H1 (cell line): ENCODE measurements around the gene TSPAN3. TPM values are rescaled to one million over a fixed set of nuclear protein-coding genes. Genes with fewer than 3 reads are reported as not detected.

Experiments
- CTCF ChIA-PET: fragments of 300-600 bp; sonication (Branson Sonifier 250); formaldehyde crosslinking; loops from one replicate; lab custom pipeline; 2021; ENCODE audit not compliant: partially characterized antibody; lab: Charles Lee
- POLR2A ChIA-PET: fragments of 300-600 bp; sonication (Branson Sonifier 250); formaldehyde crosslinking; loops from one replicate; lab custom pipeline; 2021; ENCODE audit warnings: inconsistent platforms; ENCODE audit not compliant: partially characterized antibody; lab: Charles Lee
- DNase-seq, 2 experiments: peaks; one replicate each; pipeline versions ENCODE4 v3.0.0 to v3.0.0-alpha.2; 2010 to 2022; ENCODE audit warnings: low spot score in 2 of 2, low read depth in 1 of 2, mixed read lengths in 1 of 2
- FAIRE-seq: peaks from 2 replicates; lab custom pipeline; 2011; peaks lifted over from hg19 to GRCh38; lab: Jason Lieb, UNC
- H2AFZ ChIP-seq: 2 replicates; pipeline ENCODE4 v1.8.1; 2012; ENCODE audit warnings: low read length, inconsistent platforms
- H2AK5ac ChIP-seq: 2 replicates; pipeline ENCODE4 v1.6.1; 2013; ENCODE audit warnings: low read depth, low read length
- H2BK120ac ChIP-seq: replicated peaks from 2 replicates; pipeline ENCODE3; 2013; ENCODE audit warnings: low read depth, low read length, inconsistent platforms
- H2BK12ac ChIP-seq: 2 replicates; pipeline ENCODE4 v1.6.1; 2013; ENCODE audit warnings: low read depth, low read length
- H2BK15ac ChIP-seq: 2 replicates; pipeline ENCODE4 v1.6.1; 2013; ENCODE audit warnings: low read length
- H2BK20ac ChIP-seq: 2 replicates; pipeline ENCODE4 v1.6.1; 2013; ENCODE audit warnings: low read length
- H2BK5ac ChIP-seq: 2 replicates; pipeline ENCODE4 v1.6.1; 2013; ENCODE audit warnings: low read depth, low read length
- H3K14ac ChIP-seq: 2 replicates; pipeline ENCODE4 v1.6.1; 2013; ENCODE audit warnings: inconsistent platforms; ENCODE audit not compliant: insufficient read length
- H3K18ac ChIP-seq: 2 replicates; pipeline ENCODE4 v1.6.1; 2013; ENCODE audit warnings: low read length; ENCODE audit errors: extremely low read depth
- H3K23ac ChIP-seq: 2 replicates; pipeline ENCODE4 v1.6.1; 2013; ENCODE audit warnings: inconsistent platforms; ENCODE audit not compliant: insufficient read length
- H3K23me2 ChIP-seq: 2 replicates; pipeline ENCODE4 v1.6.1; 2013; ENCODE audit warnings: low read depth, low read length
- H3K27ac ChIP-seq: 2 replicates; pipeline ENCODE4 v1.6.1; 2011; ENCODE audit warnings: low read depth, low read length, inconsistent platforms
- H3K27me3 ChIP-seq, 4 experiments: replicated peaks in 1 of 4; 1 replicate in 1 of 4; 2 replicates in 3 of 4; pipeline versions ENCODE4 v1.6.1 to v1.8.1; 2011 to 2013; ENCODE audit warnings: low read length in 3 of 4, mild to moderate bottlenecking in 3 of 4, inconsistent platforms in 2 of 4, mixed read lengths in 2 of 4, moderate library complexity in 1 of 4; ENCODE audit not compliant: control insufficient read depth in 3 of 4, insufficient read depth in 3 of 4; ENCODE audit errors: extremely low read depth in 1 of 4
- H3K36me3 ChIP-seq, 4 experiments: 2 replicates each; pipeline versions ENCODE4 v1.6.1 to v1.8.1; 2011 to 2013; ENCODE audit warnings: mild to moderate bottlenecking in 4 of 4, low read length in 3 of 4, moderate library complexity in 2 of 4, control low read depth in 1 of 4, inconsistent platforms in 1 of 4; ENCODE audit not compliant: insufficient read depth in 4 of 4, control insufficient read depth in 2 of 4
- H3K4ac ChIP-seq: replicated peaks from 2 replicates; pipeline ENCODE3; 2013; ENCODE audit warnings: low read length, low read depth, mixed read lengths, inconsistent platforms; ENCODE audit not compliant: insufficient read length
- H3K4me1 ChIP-seq, 4 experiments: replicated peaks in 1 of 4; 1 replicate in 1 of 4; 2 replicates in 3 of 4; pipeline versions ENCODE4 v1.6.1 to v1.8.1; 2011 to 2013; ENCODE audit warnings: low read length in 3 of 4, inconsistent platforms in 2 of 4, mixed read lengths in 1 of 4; ENCODE audit not compliant: insufficient read depth in 4 of 4, control insufficient read depth in 3 of 4
- H3K4me2 ChIP-seq, 2 experiments: 2 replicates each; pipeline versions ENCODE4 v1.6.1 to v1.8.1; 2011 to 2013; ENCODE audit warnings: low read depth in 2 of 2, low read length in 2 of 2, control low read depth in 1 of 2, inconsistent platforms in 1 of 2, mild to moderate bottlenecking in 1 of 2; ENCODE audit not compliant: insufficient read depth in 1 of 2
- H3K4me3 ChIP-seq, 4 experiments: fragments of 200-600, 300-600 bp in 1 of 4; sonication (generic), shearing (Covaris generic), sonication (Bioruptor Twin) in 1 of 4; 2 replicates each; pipeline versions ENCODE4 v1.5.1 to v1.8.1; 2011 to 2016; ENCODE audit warnings: low read length in 4 of 4, low read depth in 3 of 4, control low read depth in 2 of 4, inconsistent platforms in 2 of 4, mild to moderate bottlenecking in 2 of 4, mixed read lengths in 1 of 4, moderate library complexity in 1 of 4; ENCODE audit not compliant: insufficient read depth in 2 of 4; ENCODE audit errors: extremely low read depth in 1 of 4
- H3K56ac ChIP-seq: replicated peaks from 2 replicates; pipeline ENCODE3; 2013; ENCODE audit warnings: low read depth, mild to moderate bottlenecking, mixed read lengths, low read length, inconsistent platforms; ENCODE audit not compliant: insufficient read length
- H3K79me1 ChIP-seq: 2 replicates; pipeline ENCODE4 v1.6.1; 2013; ENCODE audit warnings: low read depth, low read length, control low read depth
- H3K79me2 ChIP-seq, 2 experiments: 2 replicates each; pipeline versions ENCODE4 v1.6.1 to v1.8.1; 2012 to 2013; ENCODE audit warnings: low read length in 2 of 2, mild to moderate bottlenecking in 2 of 2, inconsistent platforms in 1 of 2; ENCODE audit not compliant: insufficient read depth in 2 of 2, control insufficient read depth in 1 of 2
- H3K9ac ChIP-seq, 4 experiments: replicated peaks in 1 of 4; 1 replicate in 1 of 4; 2 replicates in 3 of 4; pipeline versions ENCODE4 v1.6.1 to v1.8.1; 2011 to 2013; ENCODE audit warnings: low read depth in 3 of 4, low read length in 3 of 4, control low read depth in 2 of 4, mild to moderate bottlenecking in 2 of 4, moderate library complexity in 2 of 4, inconsistent platforms in 1 of 4; ENCODE audit errors: extremely low read depth in 1 of 4
- H3K9me3 ChIP-seq, 2 experiments: 2 replicates each; pipeline versions ENCODE4 v1.6.1 to v1.8.1; 2012 to 2013; ENCODE audit warnings: mild to moderate bottlenecking in 2 of 2, moderate library complexity in 2 of 2, control low read depth in 1 of 2, inconsistent platforms in 1 of 2, low read depth in 1 of 2, low read length in 1 of 2, mixed read lengths in 1 of 2; ENCODE audit not compliant: insufficient read depth in 2 of 2
- H4K20me1 ChIP-seq, 2 experiments: replicated peaks in 1 of 2; 2 replicates each; pipeline versions ENCODE3 to v1.8.1; 2011 to 2013; ENCODE audit warnings: inconsistent platforms in 2 of 2, low read length in 2 of 2, mild to moderate bottlenecking in 1 of 2; ENCODE audit not compliant: insufficient read depth in 2 of 2, control insufficient read depth in 1 of 2
- H4K5ac ChIP-seq: 2 replicates; pipeline ENCODE4 v1.6.1; 2013; ENCODE audit warnings: low read length, low read depth, mixed read lengths, inconsistent platforms; ENCODE audit not compliant: insufficient read length
- H4K8ac ChIP-seq: 2 replicates; pipeline ENCODE4 v1.8.0; 2013; ENCODE audit warnings: mild to moderate bottlenecking, moderate library complexity, low read length, inconsistent platforms; ENCODE audit not compliant: insufficient read depth; ENCODE audit errors: extremely low read depth
- H4K91ac ChIP-seq: replicated peaks from 2 replicates; pipeline ENCODE3; 2013; ENCODE audit warnings: low read length, mixed read lengths, inconsistent platforms; ENCODE audit not compliant: insufficient read length
- ATF2 ChIP-seq: IDR thresholded peaks from 2 replicates; pipeline ENCODE4 v1.6.1; 2012; ENCODE audit warnings: low read length, inconsistent platforms
- BCL11A ChIP-seq, 2 experiments: IDR thresholded peaks; one replicate each; pipeline ENCODE4 v1.6.1; 2011; ENCODE audit warnings: low read depth in 2 of 2, low read length in 2 of 2, mild to moderate bottlenecking in 2 of 2
- EZH2 ChIP-seq: fragments of 200-600 bp; sonication (generic); IDR thresholded peaks from 2 replicates; pipeline ENCODE4 v1.7.1; 2012; ENCODE audit warnings: low read depth, mild to moderate bottlenecking, moderate library complexity, low read length, inconsistent platforms; ENCODE audit not compliant: severe bottlenecking
- GABPA ChIP-seq: IDR thresholded peaks from 2 replicates; pipeline ENCODE4 v1.6.1; 2011; ENCODE audit warnings: mild to moderate bottlenecking, low read length, moderate library complexity, borderline replicate concordance; ENCODE audit not compliant: insufficient read depth
- POLR2AphosphoS5 ChIP-seq: IDR thresholded peaks from 2 replicates; pipeline ENCODE4 v1.6.1; 2011; ENCODE audit warnings: low read depth, low read length
- POU5F1 ChIP-seq: IDR thresholded peaks from 2 replicates; pipeline ENCODE4 v1.6.1; 2011; ENCODE audit warnings: low read depth, mild to moderate bottlenecking, low read length, moderate library complexity
- RNF2 ChIP-seq: fragments of 200-900, 300-1000 bp; sonication (generic); IDR thresholded peaks from 2 replicates; pipeline ENCODE4 v1.7.1; 2016; ENCODE audit warnings: borderline replicate concordance, low read depth, mild to moderate bottlenecking, antibody characterized with exemption, low read length; ENCODE audit not compliant: poor library complexity, severe bottlenecking; ENCODE audit errors: missing control alignments
- SIN3A ChIP-seq, 2 experiments: IDR thresholded peaks in 1 of 2; conservative IDR thresholded peaks in 1 of 2; 2 replicates each; pipeline ENCODE4 v1.6.1; 2011 to 2012; ENCODE audit warnings: low read length in 2 of 2, improper control_type of control experiment in 1 of 2, low read depth in 1 of 2, mild to moderate bottlenecking in 1 of 2
- SUZ12 ChIP-seq: fragments of 200-600 bp; sonication (generic); IDR thresholded peaks from 2 replicates; pipeline ENCODE4 v1.6.1; 2012; ENCODE audit warnings: mild to moderate bottlenecking, inconsistent platforms, low read length, moderate library complexity, mixed read lengths
- TCF12 ChIP-seq: IDR thresholded peaks from 2 replicates; pipeline ENCODE4 v1.6.1; 2011; ENCODE audit warnings: low read depth, mild to moderate bottlenecking, low read length
- WGBS, 2 experiments: shearing (Covaris generic) in 1 of 2; methylation state at CpG; one replicate each; pipeline versions ENCODE4 v1.1.6 to v1.1.7; 2013 to 2015; ENCODE audit warnings: low lambda C conversion rate in 2 of 2, mixed read lengths in 2 of 2, inconsistent platforms in 1 of 2, low coverage in 1 of 2, missing lambda C conversion rate in 1 of 2; ENCODE audit not compliant: insufficient replicate concordance in 2 of 2, insufficient coverage in 1 of 2, insufficient read length in 1 of 2; ENCODE audit errors: extremely low coverage in 1 of 2, missing lambda C conversion rate in 1 of 2; 5-methylcytosine and 5-hydroxymethylcytosine counted together
- polyA plus RNA-seq, 7 experiments: library from polyadenylated mRNA; depleted of rRNA in 3 of 7; stranded (reverse) in 5 of 7; unstranded in 2 of 7; fragments of >200 nt in 5 of 7; fragments of 200-250 nt in 2 of 7; gene quantifications; 1 replicate in 5 of 7; 2 replicates in 1 of 7; 4 replicates in 1 of 7; pipeline versions ENCODE4 v1.2.1 to v1.2.3, GENCODE V29; 2011 to 2013; ENCODE audit warnings: missing spikeins in 2 of 7, mixed read lengths in 2 of 7
- total RNA-seq: library from RNA; stranded (reverse); fragmentation: NEBNext Ultra II Directional; extraction: Animal tissue kit (Norgen Biotek cat#: 25700); gene quantifications from 2 replicates; pipeline ENCODE4 v1.2.1, GENCODE V29; 2021

The TSPAN3 gene
- total and polyA plus RNA-seq, 2 of the 8 experiments (the other 6 are each of a cell fraction or from before 2014, with no cell fraction given), result 107 to 238 TPM

- H2BK120ac ChIP-seq, result no peak overlapping the region
- CTCF ChIA-PET, result interaction anchor here (0.8 to 5.4 kb wide), 9 partner anchors 7 to 156 kb away, joined by 3 to 77 read pairs (median 3); no protein-coding TSS in a partner anchor
- TF ChIP-seq SIN3A (conservative IDR thresholded peaks at IDR 0.05 in 1 of 2, IDR thresholded peaks at IDR 0.05 in 1 of 2; ENCODE audit: low read depth in 1 of 2, low read length in 2 of 2) (no peak), GABPA (no peak), RNF2 (no peak), BCL11A (IDR thresholded peaks at IDR 0.05; ENCODE audit: low read depth in 2 of 2, low read length in 2 of 2) (no peak), TCF12 (no peak), ATF2 (no peak), POU5F1 (no peak), POLR2AphosphoS5 (no peak), EZH2 (no peak), SUZ12 (no peak)
Measured at GRCh38 chr15:77032052-77032646, 38.8 kb downstream of the TSPAN3 start.

More at GRCh38 chr15:77032052-77032646, 38.8 kb downstream of the TSPAN3 start:
- H3K9ac ChIP-seq, result no peak overlapping the region
- no peak overlapping the region for H3K4me3 ChIP-seq
- no peak overlapping the region for H3K23ac ChIP-seq
- POLR2A ChIA-PET, result interaction anchor here (0.8 to 1.3 kb wide), 2 partner anchors 8 to 41 kb away, joined by 3 to 4 read pairs; no protein-coding TSS in a partner anchor
- H3K4ac ChIP-seq, result no peak overlapping the region
- H2BK5ac ChIP-seq, result no peak overlapping the region
- peaks cover 0 to 3% (median 0%) of the 10 kb centered on the region in 4 experiments; a peak in 3 of 8 replicates for H3K36me3 ChIP-seq
- no peak overlapping the region; the same call in 1 of the 2 replicates for H4K8ac ChIP-seq
- H2BK20ac ChIP-seq, result no peak overlapping the region
- no peak overlapping the region for H3K14ac ChIP-seq
- H3K79me2 ChIP-seq, result no peaks in the 10 kb centered on the region
- WGBS, 2 experiments, result 92% methylated on average over 22 of the region's 22 CpGs; no CpG with 5 or more reads in 1 of the 2 experiments
- H3K4me1 ChIP-seq, result peaks cover 0 to 26% (median 17%) of the 10 kb centered on the region in 4 experiments; a peak in 6 of 7 replicates
- no peak overlapping the region for H3K4me2 ChIP-seq
- H3K9me3 ChIP-seq, result no peaks in the 10 kb centered on the region
- no peak overlapping the region; the same call in 1 of the 2 replicates for H2BK15ac ChIP-seq
- no peak overlapping the region; the same call in 1 of the 2 replicates for H3K18ac ChIP-seq
- DNase-seq (peak in 1 of 2 experiments; percentile 46), FAIRE-seq (no peak)
- H3K27me3 ChIP-seq, result peaks cover 0 to 7% (median 0%) of the 10 kb centered on the region in 4 experiments; a peak in 4 of 7 replicates
- peaks cover 4% of the 10 kb centered on the region; the same call in 1 of the 2 replicates for H3K23me2 ChIP-seq
- H4K20me1 ChIP-seq, result no peaks in the 10 kb centered on the region
- no peak overlapping the region for H3K56ac ChIP-seq
- H3K79me1 ChIP-seq, result no peaks in the 10 kb centered on the region
- no peak overlapping the region for H4K5ac ChIP-seq
- no peak overlapping the region for H3K27ac ChIP-seq
- H2AK5ac ChIP-seq, result no peak overlapping the region
- H2AFZ ChIP-seq, result no peak overlapping the region
- H4K91ac ChIP-seq, result no peak overlapping the region
- H2BK12ac ChIP-seq, result no peak overlapping the region
